HG03469 (cell line): ENCODE results near the gene IRS2.
"Not testable (repeated sequence)": the region's sequence is repeated elsewhere in the genome, so short reads cannot be mapped to it uniquely, and the experiment has no call there.

Experiments
- ATAC-seq: cut with Tn5 transposase; IDR thresholded peaks from one replicate; pipeline ENCODE4 v1.9.1; 2021; ENCODE audit warnings: mild to moderate bottlenecking, moderate library complexity, moderate number of reproducible peaks; ENCODE audit not compliant: unreplicated experiment

Gene IRS2

GRCh38 chr13:109733550-109733949 lies 52.8 kb downstream of the IRS2 start:
- no peak for ATAC-seq

- ATAC-seq: not testable (repeated sequence)
Observed at GRCh38 chr13:109732470-109733170, 53.8 kb downstream of the IRS2 start.

- ATAC-seq: no peak
Observed at GRCh38 chr13:109730812-109731335, 55.5 kb downstream of the IRS2 start.

- ATAC-seq: no peak
Observed at GRCh38 chr13:109728791-109729731, 57.3 kb downstream of the IRS2 start.

GRCh38 chr13:109728061-109728460 lies 58.3 kb downstream of the IRS2 start:
- no peak for ATAC-seq

- ATAC-seq: no peak
Observed at GRCh38 chr13:109727251-109727650, 59.1 kb downstream of the IRS2 start.

GRCh38 chr13:109725995-109726637 lies 60.3 kb downstream of the IRS2 start:
- no peak for ATAC-seq

GRCh38 chr13:109725297-109725696 lies 61.1 kb downstream of the IRS2 start:
- no peak for ATAC-seq

GRCh38 chr13:109724603-109725002 lies 61.8 kb downstream of the IRS2 start:
- no peak for ATAC-seq

- no peak for ATAC-seq
Observed at GRCh38 chr13:109723046-109723445, 63.3 kb downstream of the IRS2 start.

- ATAC-seq: no peak
Observed at GRCh38 chr13:109722068-109722467, 64.3 kb downstream of the IRS2 start.

- no peak for ATAC-seq
Observed at GRCh38 chr13:109720758-109721184, 65.6 kb downstream of the IRS2 start.

- no peak for ATAC-seq
Observed at GRCh38 chr13:109719962-109720646, 66.3 kb downstream of the IRS2 start.

- no peak for ATAC-seq
Observed at GRCh38 chr13:109718726-109719125, 67.7 kb downstream of the IRS2 start.

GRCh38 chr13:109717686-109718085 lies 68.7 kb downstream of the IRS2 start:
- ATAC-seq: no peak

- ATAC-seq: no peak
Observed at GRCh38 chr13:109715902-109716301, 70.5 kb downstream of the IRS2 start.

- no peak for ATAC-seq
Observed at GRCh38 chr13:109713681-109714080, 72.7 kb downstream of the IRS2 start.

GRCh38 chr13:109712124-109712722 lies 74.2 kb downstream of the IRS2 start:
- no peak for ATAC-seq

- ATAC-seq: no peak
Observed at GRCh38 chr13:109707742-109708617, 78.4 kb downstream of the IRS2 start.
